ENCODE measurements around the gene COX19. TPM values are rescaled to one million over a fixed set of nuclear protein-coding genes. Genes with fewer than 3 reads are reported as not detected.

The COX19 gene
- total RNA-seq, 1 donor from 2014 or later, result 9.4 TPM

DNA sequence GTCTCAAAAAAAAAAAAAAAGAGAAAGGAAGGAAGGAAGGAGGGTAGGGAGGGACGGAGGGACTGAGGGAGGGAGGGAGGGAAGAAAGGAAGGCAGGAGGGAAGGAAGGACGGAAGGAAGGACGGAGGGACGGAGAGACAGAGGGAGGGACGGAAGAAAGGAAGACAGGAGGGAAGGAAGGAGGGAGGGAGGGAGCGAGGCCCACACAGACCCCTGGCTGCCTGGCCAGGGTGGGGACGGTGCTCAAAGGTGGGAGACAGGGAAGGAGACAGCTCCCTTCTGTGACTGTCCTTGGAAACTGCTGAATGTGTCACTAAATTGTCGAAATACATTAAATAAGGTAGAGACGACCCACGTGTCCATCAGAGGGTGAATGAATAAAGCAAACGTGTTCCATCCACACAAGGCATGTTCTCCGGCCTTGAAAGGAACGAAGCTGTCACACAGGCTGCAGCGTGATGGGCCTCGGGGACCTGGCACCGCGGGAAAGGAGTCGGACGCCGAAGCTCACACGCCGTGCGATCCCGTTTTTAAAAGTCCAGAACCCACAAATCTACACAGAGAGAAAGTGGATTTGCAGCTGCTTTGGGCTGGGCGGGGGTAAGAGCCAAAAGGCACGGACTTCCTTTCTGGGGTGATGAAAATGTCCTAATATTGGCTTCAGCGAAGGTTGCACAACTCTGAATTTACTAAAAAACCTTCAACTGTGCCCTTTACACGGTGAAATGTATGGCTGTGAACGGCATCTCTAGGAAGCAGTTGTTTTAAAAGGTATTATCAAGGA, 44.2 kb downstream of the COX19 start:
- intact Hi-C loops (cut with DNase I), result no loop called here

DNA sequence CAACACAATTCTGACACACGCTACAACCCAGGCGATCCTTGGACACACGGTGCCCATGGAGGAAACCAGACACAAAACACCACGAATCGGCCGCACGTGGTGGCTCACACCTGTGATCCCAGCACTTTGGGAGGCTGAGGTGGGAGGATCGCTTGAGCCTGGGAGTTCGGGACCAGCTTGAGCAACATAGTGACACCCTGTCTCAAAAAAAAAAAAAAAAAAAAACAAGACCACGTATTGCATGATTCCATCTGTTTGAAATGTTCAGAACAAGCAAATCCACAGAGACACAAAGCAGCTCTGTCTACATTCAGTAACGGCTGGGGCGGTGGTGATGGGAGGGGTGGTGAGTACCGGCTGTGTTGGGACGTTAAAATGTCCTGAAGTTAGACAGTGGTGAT, 46.0 kb downstream of the COX19 start:
- Histone ChIP-seq H3K4me1 (no peaks in the 10 kb centered on the region), H3K27me3 (no peaks in the 10 kb centered on the region), H3K36me3 (no peaks in the 10 kb centered on the region), H3K4me3 (no peak overlapping the region), H3K9me3 (no peaks in the 10 kb centered on the region), H3K27ac (no peak overlapping the region)
- intact Hi-C loops (cut with DNase I), result no loop called here
- DNase-seq (peak; percentile 53), ATAC-seq (no peak)
- TF ChIP-seq, protein P1, sequence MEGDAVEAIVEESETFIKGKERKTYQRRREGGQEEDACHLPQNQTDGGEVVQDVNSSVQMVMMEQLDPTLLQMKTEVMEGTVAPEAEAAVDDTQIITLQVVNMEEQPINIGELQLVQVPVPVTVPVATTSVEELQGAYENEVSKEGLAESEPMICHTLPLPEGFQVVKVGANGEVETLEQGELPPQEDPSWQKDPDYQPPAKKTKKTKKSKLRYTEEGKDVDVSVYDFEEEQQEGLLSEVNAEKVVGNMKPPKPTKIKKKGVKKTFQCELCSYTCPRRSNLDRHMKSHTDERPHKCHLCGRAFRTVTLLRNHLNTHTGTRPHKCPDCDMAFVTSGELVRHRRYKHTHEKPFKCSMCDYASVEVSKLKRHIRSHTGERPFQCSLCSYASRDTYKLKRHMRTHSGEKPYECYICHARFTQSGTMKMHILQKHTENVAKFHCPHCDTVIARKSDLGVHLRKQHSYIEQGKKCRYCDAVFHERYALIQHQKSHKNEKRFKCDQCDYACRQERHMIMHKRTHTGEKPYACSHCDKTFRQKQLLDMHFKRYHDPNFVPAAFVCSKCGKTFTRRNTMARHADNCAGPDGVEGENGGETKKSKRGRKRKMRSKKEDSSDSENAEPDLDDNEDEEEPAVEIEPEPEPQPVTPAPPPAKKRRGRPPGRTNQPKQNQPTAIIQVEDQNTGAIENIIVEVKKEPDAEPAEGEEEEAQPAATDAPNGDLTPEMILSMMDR (IDR thresholded peaks at IDR 0.05), result no peak

More for the DNA sequence above, 44.2 kb downstream of the COX19 start:
- Histone ChIP-seq H3K36me3 (no peaks in the 10 kb centered on the region), H3K4me3 (no peak overlapping the region), H3K4me1 (no peaks in the 10 kb centered on the region), H3K9me3 (no peaks in the 10 kb centered on the region), H3K27ac (no peak overlapping the region), H3K27me3 (no peaks in the 10 kb centered on the region)
- ATAC-seq, result peak; percentile 31
- DNase-seq, result peak; percentile 58
- TF ChIP-seq, protein P1 (IDR thresholded peaks at IDR 0.05), result no peak

DNA sequence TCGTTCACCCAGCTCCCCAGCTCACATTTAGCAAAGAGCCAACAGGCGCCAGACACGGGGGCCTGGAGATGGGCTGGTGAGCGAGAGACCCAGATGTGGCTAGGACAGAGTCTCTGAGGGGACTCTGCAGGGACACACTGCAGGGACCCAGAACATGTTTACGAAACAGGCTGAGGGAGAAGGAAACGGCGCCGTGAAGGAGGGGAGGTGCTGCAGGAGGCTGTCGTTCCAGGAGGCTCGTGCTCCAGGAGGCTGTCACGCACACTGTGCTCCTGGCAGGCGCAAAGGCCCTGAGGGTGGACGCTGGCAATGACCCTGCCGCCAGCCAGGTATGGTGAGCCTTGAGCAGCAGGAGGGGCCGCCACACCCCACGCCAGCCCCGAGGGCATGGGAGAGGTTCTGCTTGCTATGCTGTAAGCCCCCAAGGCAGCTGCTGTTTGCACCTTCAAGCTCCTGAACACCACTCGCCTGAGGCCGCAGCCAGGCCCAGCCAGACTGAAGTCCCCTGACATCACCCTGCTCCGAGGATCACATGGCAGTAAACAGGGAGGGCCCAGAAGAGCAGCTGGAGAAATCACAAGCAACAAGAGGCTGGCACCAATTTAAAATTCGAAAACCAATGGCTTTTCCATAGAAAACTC, 48.2 kb downstream of the COX19 start:
- Histone ChIP-seq H3K36me3 (no peaks in the 10 kb centered on the region), H3K27me3 (no peaks in the 10 kb centered on the region), H3K4me3 (no peak overlapping the region), H3K9me3 (no peaks in the 10 kb centered on the region), H3K4me1 (peaks cover 4% of the 10 kb centered on the region), H3K27ac (no peak overlapping the region)
- TF ChIP-seq, protein P1 (IDR thresholded peaks at IDR 0.05), result no peak
- peak; percentile 60 for DNase-seq
- no peak for ATAC-seq
- intact Hi-C loops (cut with DNase I), result no loop called here

DNA sequence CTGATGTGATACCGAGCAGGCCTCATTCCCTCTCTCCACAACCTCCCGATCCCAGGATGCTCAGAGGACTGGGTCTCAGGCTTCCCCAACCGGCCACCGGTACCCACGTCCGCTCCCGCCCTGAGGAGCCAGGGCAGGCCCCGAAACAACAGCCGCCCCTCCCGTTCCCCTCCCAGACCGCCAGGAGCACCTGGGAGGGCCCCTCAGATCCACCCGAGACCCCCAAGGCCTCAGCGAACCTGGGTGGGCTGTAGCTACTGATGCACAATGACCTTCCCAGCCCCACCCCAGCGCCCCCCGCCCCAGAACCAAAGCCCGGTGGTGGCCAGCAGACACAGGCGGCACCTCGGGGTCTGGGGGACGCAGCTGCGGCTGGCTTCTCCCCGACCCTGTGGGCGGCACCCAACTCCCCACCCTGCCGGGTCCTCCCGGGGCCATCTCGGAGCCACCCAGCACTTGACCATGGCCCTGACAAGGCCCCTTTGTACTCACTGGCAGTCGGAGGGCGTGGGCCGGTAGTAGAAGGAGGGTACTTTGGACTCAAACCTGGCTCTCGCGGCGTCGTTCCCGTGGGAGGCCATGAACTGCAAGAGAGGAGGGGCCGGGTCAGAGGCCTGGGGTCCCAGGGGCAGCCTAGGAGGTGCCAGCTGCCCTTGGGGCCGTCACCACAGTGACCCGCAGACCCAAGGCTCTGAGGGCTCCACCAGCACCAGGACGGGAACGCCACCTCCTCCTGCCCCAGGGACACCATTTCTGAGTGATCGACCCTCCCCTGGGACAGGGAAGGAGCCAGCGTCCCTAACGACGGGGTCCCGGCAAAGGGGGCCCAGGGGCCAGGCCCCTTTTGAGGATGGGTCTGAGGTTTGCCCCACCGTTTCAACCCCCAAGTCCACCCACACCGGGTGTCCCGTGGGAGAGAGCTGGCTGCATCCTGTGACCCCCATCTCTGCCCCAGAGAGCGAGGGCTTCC, 49.0 kb downstream of the COX19 start:
- peaks cover 7% of the 10 kb centered on the region for H3K4me1 ChIP-seq
- ATAC-seq, result no peak
- H3K27ac ChIP-seq, result no peak overlapping the region

DNA sequence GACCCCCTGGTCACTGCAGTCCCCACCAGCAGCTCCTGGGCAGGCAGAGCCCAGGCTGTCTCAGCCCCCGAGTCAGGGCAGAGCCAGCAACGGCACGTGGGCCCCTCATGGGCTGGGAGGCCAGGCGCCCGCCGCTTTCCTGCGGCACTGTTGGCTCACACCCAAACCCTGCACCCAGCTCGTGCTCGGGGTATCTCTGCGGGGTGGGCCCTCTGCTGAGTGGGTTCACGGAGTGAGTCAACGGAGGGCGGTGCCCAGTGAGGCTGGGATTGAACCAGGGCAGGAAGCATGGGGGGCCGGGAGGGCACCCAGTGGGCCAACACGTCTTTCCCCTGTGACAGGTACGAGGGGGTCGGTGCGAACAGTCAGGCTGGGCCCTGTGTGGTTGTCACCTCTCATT, 49.7 kb downstream of the COX19 start:
- intact Hi-C loops (cut with DNase I), result no loop called here
- DNase-seq (peak; percentile 69), ATAC-seq (no peak)
- Histone ChIP-seq H3K27me3 (no peaks in the 10 kb centered on the region), H3K9me3 (no peaks in the 10 kb centered on the region), H3K27ac (no peak overlapping the region), H3K36me3 (no peaks in the 10 kb centered on the region), H3K4me3 (no peak overlapping the region), H3K4me1 (peaks cover 7% of the 10 kb centered on the region)
- TF ChIP-seq, protein P1 (IDR thresholded peaks at IDR 0.05), result no peak

More for the DNA sequence above, 49.0 kb downstream of the COX19 start:
- DNase-seq, result peak; percentile 64
- intact Hi-C loops (cut with DNase I), result no loop called here
- no peak overlapping the region for H3K4me3 ChIP-seq
- no peaks in the 10 kb centered on the region for H3K27me3 ChIP-seq
- no peaks in the 10 kb centered on the region for H3K9me3 ChIP-seq
- TF ChIP-seq, protein P1 (IDR thresholded peaks at IDR 0.05), result no peak
- H3K36me3 ChIP-seq, result no peaks in the 10 kb centered on the region

Measured in upper lobe of right lung (tissue), 1 donor.